Nephron (organoid): Measurements from ENCODE around the gene BPIFB4.

Source experiments
- H3K27ac Mint-ChIP-seq, 3 experiments: 2 replicates each; pipeline ENCODE4 v1.8.0; 2020; ENCODE audit warnings: mixed read lengths in 3 of 3, mild to moderate bottlenecking in 2 of 3, moderate library complexity in 1 of 3
- H3K27me3 Mint-ChIP-seq: 2 replicates; pipeline ENCODE4 v1.8.0; 2021; ENCODE audit warnings: low read depth, mild to moderate bottlenecking, moderate library complexity, mixed read lengths
- H3K36me3 Mint-ChIP-seq: 2 replicates; pipeline ENCODE4 v1.8.0; 2020; ENCODE audit warnings: low read depth, mixed read lengths
- H3K4me1 Mint-ChIP-seq: 2 replicates; pipeline ENCODE4 v1.8.0; 2020; ENCODE audit warnings: mixed read lengths
- H3K4me3 Mint-ChIP-seq, 3 experiments: 2 replicates each; pipeline ENCODE4 v1.8.0; 2020; ENCODE audit warnings: mild to moderate bottlenecking in 3 of 3, mixed read lengths in 3 of 3, moderate library complexity in 2 of 3
- H3K9me3 Mint-ChIP-seq: 2 replicates; pipeline ENCODE4 v1.8.0; 2020; ENCODE audit warnings: mixed read lengths
- TF ChIP-seq, protein P1 (sequence below), 3 experiments: fragments of 200-600 bp; sonication (generic); IDR thresholded peaks; one replicate each; pipeline ENCODE4 v1.5.0; 2021; ENCODE audit warnings: antibody characterized with exemption in 3 of 3; ENCODE audit not compliant: unreplicated experiment in 3 of 3

BPIFB4 gene

DNA sequence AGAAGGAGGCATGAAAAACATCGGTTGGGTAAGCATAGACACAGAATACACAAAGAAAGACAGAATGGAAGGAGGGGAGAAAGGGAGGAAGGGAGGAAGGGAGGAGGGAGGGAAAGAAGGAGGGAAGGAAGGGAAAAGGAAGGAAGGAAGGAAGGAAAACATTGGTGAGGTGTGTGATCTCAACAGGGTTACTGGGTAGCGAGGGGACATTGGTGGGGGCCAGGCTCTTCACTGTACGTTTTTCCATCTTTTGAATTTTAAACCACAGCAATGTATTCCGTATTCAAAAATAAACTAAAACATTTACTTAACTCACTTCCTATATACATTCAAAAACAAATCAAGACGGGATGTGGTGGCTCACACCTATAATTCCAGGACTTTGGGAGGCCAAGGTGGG is 67.9 kb downstream of the BPIFB4 start:
- TF ChIP-seq, protein P1, sequence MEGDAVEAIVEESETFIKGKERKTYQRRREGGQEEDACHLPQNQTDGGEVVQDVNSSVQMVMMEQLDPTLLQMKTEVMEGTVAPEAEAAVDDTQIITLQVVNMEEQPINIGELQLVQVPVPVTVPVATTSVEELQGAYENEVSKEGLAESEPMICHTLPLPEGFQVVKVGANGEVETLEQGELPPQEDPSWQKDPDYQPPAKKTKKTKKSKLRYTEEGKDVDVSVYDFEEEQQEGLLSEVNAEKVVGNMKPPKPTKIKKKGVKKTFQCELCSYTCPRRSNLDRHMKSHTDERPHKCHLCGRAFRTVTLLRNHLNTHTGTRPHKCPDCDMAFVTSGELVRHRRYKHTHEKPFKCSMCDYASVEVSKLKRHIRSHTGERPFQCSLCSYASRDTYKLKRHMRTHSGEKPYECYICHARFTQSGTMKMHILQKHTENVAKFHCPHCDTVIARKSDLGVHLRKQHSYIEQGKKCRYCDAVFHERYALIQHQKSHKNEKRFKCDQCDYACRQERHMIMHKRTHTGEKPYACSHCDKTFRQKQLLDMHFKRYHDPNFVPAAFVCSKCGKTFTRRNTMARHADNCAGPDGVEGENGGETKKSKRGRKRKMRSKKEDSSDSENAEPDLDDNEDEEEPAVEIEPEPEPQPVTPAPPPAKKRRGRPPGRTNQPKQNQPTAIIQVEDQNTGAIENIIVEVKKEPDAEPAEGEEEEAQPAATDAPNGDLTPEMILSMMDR (IDR thresholded peaks at IDR 0.05; ENCODE audit: unreplicated experiment in 3 of 3): no peak
- no peak overlapping the region for H3K4me3 Mint-ChIP-seq

DNA sequence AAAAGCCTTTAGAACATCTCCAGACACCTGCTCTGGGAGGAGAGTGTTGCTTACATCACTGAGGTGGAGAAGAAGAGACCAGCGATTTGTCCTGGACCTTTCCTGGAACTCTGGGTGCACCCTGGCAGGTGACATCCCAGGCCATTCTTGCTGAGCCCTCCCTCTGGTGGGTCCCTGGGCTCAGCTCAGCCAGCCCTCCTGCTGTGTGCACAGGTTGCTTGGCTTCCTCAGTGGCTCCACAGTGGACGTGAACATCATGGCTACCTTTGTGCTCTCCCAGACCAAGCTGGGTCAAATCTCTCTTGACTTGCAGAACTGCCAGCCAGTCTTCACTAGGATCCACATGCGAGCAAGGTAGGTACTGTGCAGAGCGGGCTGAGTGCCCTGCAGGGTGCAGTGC is 68.6 kb downstream of the BPIFB4 start:
- Mint-ChIP-seq H3K4me3 (no peak overlapping the region), H3K27me3 (peaks cover 55% of the 10 kb centered on the region), H3K36me3 (no peaks in the 10 kb centered on the region), H3K4me1 (no peaks in the 10 kb centered on the region), H3K9me3 (peaks cover 12% of the 10 kb centered on the region), H3K27ac (no peak overlapping the region)
- TF ChIP-seq, protein P1 (IDR thresholded peaks at IDR 0.05; ENCODE audit: unreplicated experiment in 3 of 3): no peak

More for the DNA sequence above, 67.9 kb downstream of the BPIFB4 start:
- peaks cover 12% of the 10 kb centered on the region for H3K9me3 Mint-ChIP-seq
- H3K27ac Mint-ChIP-seq: no peak overlapping the region
- no peaks in the 10 kb centered on the region for H3K4me1 Mint-ChIP-seq
- H3K36me3 Mint-ChIP-seq: no peaks in the 10 kb centered on the region
- H3K27me3 Mint-ChIP-seq: peaks cover 54% of the 10 kb centered on the region

DNA sequence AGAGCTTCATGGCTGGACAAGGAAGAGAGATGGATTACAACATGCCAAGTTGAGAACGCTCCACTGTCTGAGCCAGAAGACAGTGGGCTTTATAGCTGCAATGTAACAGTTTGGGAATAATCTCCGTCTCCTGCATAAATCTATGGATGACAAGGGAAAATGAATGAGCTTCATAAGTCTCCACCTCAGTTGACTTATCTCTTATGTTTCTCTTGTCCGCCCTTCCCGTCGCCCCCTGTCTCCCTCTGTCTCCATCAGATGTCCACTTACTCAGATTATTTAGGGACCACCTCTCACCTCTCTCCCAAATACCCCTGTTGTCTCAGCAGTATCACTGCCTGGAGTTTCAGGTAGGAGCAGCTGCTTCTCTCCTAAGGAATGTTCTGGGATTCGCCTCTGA is 74.8 kb downstream of the BPIFB4 start:
- Mint-ChIP-seq H3K4me3 (no peak overlapping the region), H3K27ac (no peak overlapping the region), H3K4me1 (no peaks in the 10 kb centered on the region), H3K27me3 (peaks cover 75% of the 10 kb centered on the region), H3K9me3 (no peaks in the 10 kb centered on the region), H3K36me3 (no peaks in the 10 kb centered on the region)
- TF ChIP-seq, protein P1 (IDR thresholded peaks at IDR 0.05; ENCODE audit: unreplicated experiment in 3 of 3): no peak

DNA sequence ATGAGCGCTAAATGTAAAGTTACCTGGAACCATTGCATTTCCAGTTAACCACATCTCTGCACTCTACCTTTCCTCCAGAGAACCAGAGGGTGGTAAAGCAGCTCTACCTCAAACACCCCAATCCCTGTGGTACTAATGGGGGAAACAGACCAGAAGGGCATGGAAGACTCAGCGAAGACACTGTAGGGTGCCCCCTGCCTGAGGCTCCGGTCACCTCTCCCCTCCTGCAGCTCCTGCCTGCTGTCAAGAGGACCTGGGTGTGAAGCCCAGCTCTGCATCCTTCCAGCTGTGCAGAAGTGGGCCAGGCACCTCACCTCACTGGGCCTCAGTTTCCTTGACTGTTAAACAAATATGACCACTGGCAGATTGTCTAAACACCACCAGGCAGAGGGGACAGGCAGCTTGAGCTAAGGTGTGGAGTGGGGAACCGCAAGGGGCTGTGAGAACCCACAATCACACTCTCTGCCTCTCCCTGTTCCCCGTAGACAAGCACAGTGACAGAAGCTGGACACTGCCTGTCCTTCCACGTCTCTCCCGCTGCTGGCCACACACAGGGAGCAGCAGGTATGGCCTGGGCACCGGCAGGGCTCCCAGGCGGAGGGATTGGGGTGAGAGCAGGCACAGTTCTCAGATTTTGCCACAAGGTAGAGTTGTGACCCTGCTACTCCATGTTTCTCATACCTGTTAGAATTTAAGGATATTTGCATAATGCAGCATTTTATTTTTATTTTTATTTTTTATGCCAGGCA is 79.4 kb downstream of the BPIFB4 start:
- H3K4me3 Mint-ChIP-seq: no peak overlapping the region
- no peak overlapping the region for H3K27ac Mint-ChIP-seq
- no peaks in the 10 kb centered on the region for H3K4me1 Mint-ChIP-seq
- TF ChIP-seq, protein P1 (IDR thresholded peaks at IDR 0.05; ENCODE audit: unreplicated experiment in 3 of 3): no peak
- H3K27me3 Mint-ChIP-seq: peaks cover 60% of the 10 kb centered on the region
- H3K36me3 Mint-ChIP-seq: no peaks in the 10 kb centered on the region
- no peaks in the 10 kb centered on the region for H3K9me3 Mint-ChIP-seq

DNA sequence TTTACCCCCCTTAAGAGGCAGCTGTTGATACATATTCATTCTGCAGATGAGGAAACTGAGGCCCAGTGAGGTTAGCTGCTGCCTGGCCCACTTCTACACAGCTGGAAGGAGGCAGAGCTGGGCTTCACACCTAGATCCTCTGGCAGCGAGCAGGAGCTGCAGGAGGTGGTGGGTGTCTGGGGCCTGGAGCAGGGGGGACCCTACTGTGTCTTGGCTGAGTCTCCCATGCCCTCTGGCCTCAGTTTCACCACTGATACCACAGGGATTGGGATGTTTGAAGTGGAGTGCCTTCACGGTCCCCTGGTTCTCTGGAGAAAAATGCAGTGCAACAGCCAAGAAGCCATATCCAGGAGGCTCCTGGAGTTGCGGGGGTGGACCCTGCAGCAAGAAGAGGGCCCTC is 80.3 kb downstream of the BPIFB4 start:
- no peaks in the 10 kb centered on the region for H3K36me3 Mint-ChIP-seq

More for the DNA sequence above, 80.3 kb downstream of the BPIFB4 start:
- Mint-ChIP-seq H3K4me1 (no peaks in the 10 kb centered on the region), H3K27me3 (peaks cover 55% of the 10 kb centered on the region), H3K4me3 (no peak overlapping the region), H3K27ac (no peak overlapping the region), H3K9me3 (no peaks in the 10 kb centered on the region)
- TF ChIP-seq, protein P1 (IDR thresholded peaks at IDR 0.05; ENCODE audit: unreplicated experiment in 3 of 3): no peak
